Thyroid gland (tissue), 4 donors: ENCODE results near the gene SYCE1.

Experiments
- POLR2A ChIP-seq, 2 donors: fragments of 450-650 bp; IDR thresholded peaks; one replicate each; pipeline ENCODE4 v1.6.1; 2017; ENCODE audit warnings: antibody characterized with exemption in 2 of 2, mild to moderate bottlenecking in 2 of 2, moderate library complexity in 1 of 2
- TF ChIP-seq, protein P1 (sequence below), 6 experiments: fragments of 200-600 bp in 3 of 6; fragments of 450-650 bp in 3 of 6; sonication (generic) in 3 of 6; IDR thresholded peaks; one replicate each; pipeline ENCODE4 v1.5.1; 2016 to 2019; ENCODE audit warnings: antibody characterized with exemption in 6 of 6, mild to moderate bottlenecking in 2 of 6, inconsistent platforms in 1 of 6, moderate library complexity in 1 of 6

DNA sequence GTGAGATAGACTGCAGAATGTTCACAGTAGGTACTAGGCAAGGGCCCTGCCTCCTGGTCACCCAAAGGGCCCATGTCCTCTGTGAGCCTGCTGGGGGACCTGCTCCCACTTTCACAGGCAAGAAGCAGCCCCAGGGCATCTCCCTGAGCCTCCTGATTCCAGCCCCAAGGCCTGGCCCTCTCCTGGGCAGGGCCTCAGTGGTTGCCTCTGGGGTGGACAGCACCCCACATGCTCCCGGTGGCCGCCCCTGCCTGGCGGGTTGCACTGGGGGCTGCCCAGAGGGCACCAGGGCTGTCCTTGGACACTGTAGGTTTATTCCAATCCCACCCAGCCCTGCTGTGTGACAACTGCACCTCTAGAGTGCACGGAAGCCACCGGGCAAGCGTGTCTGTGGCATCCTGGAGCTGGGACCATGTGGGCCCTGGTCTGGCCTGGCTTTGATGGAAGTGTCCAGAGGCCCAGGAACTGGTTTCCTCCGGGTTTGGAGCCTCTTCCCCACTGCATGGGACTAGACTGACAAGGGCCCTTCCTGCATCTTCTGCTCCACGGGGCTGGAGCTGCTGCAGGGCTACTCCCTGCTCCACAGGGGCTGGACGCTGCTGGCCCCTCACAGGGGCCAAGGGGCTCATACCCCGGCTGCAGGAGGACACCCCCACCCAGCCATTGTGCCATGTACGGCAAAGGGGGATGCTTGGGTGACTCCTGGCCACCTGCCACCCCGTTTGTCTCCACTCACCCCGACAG lies 25.0 kb upstream of the SYCE1 start:
- TF ChIP-seq, protein P1, sequence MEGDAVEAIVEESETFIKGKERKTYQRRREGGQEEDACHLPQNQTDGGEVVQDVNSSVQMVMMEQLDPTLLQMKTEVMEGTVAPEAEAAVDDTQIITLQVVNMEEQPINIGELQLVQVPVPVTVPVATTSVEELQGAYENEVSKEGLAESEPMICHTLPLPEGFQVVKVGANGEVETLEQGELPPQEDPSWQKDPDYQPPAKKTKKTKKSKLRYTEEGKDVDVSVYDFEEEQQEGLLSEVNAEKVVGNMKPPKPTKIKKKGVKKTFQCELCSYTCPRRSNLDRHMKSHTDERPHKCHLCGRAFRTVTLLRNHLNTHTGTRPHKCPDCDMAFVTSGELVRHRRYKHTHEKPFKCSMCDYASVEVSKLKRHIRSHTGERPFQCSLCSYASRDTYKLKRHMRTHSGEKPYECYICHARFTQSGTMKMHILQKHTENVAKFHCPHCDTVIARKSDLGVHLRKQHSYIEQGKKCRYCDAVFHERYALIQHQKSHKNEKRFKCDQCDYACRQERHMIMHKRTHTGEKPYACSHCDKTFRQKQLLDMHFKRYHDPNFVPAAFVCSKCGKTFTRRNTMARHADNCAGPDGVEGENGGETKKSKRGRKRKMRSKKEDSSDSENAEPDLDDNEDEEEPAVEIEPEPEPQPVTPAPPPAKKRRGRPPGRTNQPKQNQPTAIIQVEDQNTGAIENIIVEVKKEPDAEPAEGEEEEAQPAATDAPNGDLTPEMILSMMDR (IDR thresholded peaks at IDR 0.05), result no peak
- TF ChIP-seq POLR2A (IDR thresholded peaks at IDR 0.05), result no peak
